ENCODE results near the gene PGM1.

Gene PGM1

DNA sequence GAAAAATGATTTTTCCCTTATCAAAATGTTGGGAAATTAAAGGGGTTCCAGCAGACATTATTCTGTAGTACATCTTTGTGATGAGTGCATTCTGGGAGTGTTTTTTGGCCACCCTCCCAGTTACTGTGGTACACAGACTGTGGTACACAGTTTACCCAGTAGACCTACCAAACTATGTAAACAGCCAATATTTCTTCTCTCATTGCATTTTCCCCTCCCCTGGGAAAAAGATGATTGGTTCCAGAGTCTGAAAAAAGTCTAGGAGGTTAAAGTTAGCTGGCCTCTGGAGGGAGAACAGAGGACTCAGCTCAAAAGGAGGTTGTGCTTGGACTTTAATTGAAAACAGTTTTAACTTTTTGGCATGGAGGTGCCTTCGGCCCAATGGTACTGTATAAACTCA, 42.5 kb downstream of the PGM1 start:
- peak; percentile 62 for DNase-seq

DNA sequence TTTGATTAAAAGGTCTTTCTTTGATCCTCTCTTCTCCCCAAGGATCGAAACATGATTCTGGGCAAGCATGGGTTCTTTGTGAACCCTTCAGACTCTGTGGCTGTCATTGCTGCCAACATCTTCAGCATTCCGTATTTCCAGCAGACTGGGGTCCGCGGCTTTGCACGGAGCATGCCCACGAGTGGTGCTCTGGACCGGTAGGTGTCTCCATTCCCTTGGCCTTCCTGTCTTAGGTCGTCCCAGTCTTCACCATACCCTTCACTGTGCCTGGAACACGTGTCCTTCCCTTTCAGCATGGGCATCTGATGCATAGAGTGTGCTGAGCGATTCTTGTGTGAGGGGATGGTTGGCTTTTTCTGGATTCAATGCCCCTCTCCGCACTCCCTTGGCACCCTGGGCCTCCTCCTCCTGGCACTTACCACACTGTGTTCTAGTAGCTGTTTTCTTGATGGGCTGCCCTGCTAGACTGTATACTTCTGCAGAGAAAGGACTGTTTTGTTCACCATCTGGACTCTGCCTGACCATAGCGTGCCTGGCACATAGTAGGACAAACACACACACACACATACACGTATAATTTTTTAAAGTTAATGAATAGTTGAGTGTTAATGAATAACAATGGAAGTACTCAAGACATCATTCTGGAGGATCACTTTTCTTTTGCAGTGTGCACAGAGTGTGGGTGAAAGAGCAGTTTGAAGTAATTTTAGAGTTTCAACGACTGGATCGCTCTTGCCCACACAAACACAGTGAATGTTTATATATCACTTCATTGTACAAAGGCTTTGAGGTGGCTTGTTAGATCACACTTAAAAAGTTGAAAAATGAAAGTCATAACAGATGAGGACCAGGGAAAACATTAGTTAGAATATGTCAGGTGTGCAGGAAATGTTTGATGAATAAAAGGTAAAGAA, 43.2 kb downstream of the PGM1 start:
- no peak for DNase-seq

DNA sequence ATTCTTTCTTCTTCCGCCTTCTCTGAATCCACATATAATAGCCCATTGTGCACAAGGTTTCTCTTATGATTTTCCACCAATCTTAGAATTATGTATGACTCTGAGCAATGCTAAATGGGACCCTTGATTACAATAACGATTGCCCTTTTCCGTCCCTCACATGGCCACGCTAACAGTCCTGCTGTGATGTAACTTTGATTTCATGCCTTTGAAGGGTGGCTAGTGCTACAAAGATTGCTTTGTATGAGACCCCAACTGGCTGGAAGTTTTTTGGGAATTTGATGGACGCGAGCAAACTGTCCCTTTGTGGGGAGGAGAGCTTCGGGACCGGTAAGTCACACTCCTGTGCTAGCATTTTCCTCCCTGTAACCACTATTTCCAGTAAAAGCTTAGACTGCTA, 45.3 kb downstream of the PGM1 start:
- DNase-seq = no peak

DNA sequence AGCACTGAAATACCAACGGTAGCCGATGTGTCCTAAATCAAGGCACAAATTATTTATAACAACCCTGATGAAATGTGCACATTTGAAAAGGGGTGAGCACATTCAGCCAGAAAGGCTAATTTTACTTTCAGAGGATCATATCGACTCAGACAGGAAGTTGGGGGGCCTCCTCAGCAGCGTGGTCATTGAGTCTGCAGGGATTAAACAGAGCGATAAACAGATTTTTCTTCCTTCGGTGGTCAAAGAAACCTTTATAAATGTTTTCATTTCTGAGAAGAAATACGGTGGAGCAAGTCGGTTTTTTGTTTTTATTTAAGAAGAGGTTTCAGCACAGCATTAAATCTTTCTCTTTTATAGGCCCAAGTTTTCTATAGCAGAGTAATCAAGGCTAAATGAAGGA, 45.7 kb downstream of the PGM1 start:
- DNase-seq = no peak

DNA sequence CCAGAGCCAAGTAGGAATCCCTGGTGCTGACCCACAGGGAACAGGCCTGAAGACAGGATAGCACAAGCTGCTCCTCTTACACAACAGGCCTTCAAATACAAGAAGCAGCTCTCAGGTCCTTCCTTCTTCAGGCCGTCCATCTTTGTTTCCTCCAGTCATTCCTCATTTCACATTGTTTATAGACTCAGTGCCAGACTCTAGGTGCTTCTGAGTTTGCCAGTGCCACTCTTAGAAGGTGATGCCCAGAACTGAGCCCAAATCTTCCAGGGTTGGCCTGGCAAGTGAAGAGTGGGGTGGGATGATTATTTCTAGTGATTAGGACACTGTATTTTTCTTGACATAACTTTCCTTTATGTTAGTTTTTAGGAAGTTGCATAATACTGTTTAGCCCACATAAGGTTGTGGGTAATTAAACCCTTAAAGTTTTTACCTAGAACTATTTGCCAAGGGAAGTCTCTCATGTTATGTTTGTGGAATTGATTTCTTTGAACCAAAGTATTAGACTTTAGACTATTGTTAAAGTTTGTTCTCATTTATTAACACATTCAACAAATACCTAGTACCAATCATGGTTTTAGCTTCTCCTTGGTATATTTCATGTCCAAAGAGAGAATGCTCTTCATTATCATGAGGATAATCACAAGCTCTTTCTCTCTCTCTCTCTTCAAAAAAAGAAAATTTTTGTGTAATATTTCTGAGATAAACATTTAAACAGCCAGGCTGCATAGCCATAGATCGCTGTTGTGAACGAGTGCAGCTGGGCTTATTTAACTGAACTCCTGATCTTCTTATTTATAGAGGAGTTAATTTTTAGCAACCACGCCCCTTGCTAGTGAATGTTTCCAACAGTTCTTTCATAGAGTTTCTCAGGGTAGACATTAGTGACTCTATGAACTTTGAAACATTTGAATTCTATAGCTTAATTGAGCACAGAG, 47.7 kb downstream of the PGM1 start:
- no peak for DNase-seq

DNA sequence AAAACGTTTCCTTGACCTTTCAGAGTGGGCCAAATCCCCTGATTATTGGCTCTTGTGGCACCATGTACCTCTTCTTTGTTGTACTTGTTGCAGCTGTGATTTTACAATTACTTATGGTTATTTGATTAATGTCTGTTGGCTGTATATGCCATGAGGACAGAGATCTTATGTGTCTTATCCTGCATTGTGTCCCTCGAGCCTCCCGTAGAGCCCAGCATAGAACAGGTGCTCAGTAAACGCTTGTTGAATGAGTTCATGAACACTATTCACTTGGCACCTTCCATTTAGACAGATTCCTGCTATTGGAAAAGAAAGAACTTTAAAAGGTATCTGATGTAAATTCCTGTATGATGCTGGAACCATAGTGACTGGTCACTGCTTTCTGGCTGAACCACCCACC, 48.4 kb downstream of the PGM1 start:
- no peak for DNase-seq

DNA sequence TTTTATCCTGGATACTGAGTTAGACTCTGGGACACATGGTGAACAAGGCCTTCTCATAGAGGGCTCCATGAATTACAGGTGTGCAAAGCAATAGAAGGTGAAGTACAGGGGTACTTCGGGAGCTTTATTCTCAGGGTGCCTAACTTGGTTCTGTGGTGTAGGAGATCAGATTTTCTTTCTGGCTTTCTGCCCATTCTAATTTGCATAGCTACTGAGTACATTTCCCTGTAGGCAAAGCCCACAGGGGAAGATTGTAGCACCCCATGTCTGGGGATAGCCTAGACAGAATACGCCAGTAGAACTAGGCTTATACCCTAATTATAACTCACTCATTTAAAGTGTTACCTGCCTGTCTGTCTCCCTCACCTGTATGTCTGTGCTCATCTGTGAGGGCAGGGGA, 49.7 kb downstream of the PGM1 start:
- no peak for DNase-seq

DNA sequence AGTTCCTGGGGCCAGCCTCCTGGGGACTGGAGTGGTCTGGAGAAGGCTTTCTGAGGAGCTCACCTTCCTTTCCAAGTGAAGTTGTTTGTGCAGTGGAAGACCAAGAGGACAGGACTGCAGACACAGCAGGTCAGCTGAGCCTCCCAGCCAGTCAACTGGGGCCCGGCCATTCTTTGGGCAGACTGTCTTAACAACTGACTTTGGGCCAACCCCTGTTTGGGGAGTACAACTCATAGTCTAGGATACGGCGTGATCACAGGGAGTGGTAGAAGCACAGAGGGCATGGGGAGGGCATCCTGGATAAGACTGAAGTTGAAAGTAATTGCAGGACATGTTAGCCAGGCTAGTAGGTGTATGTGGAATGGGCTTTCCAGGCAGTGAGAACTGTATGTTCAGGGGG, 50.3 kb downstream of the PGM1 start:
- DNase-seq = no peak

DNA sequence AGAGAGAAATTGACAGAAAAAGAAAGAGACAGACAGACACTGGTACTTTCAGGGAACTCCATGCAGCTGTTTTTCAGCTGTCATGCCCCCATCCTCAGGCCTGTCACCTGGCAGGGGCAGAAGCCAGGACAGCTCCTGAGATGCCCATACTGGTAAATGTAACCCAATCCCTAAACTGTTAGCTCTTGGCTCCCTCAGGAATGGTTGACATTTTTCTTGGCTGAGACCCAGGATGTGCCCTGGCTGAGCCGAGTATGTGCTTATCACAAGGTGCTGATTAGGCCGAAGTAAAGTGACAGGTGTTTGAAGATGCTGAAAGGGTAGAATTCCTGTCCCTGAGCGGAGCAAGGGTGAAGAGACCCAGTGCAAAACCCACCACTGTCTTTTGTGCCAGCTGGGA, 50.7 kb downstream of the PGM1 start:
- no peak for DNase-seq

DNA sequence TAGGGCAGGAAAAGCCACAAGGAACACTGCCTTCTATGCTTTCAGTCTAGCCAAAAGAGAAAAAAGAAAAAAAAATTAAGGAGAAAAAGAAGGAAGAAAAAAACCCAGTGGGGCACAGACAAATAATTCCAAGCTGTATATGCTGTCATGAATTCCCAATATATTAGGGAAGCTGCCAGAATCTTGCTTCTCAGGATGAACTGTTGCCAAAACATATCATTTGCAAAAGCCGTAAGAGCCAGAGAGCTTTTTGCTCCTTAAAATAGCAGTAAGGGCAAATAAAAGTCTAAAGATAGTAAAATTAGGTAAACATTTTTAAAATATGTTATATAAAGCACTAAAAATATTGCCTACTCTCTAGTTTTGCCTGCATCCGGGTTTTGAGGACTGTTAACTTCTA, 52.1 kb downstream of the PGM1 start:
- DNase-seq = peak; percentile 37

DNA sequence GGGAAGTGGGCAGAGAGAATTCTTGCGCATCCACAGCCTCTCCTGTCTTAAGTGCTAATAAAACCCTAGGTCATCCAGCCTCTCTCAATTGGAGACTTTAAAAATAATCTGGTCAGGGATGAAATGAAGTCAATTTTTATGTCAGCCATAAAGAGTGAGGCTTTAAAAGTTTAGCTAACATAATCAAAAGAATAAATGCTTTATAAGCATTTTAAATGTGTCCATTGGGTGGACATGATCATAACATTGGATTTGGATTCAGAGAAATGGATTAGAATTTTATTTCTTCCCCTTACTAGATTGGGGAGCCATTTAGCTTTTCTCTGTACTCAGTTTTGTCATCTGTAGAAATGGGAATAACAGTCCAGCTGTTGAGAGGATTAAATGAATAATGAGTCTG, 55.5 kb downstream of the PGM1 start:
- no peak for DNase-seq

DNA sequence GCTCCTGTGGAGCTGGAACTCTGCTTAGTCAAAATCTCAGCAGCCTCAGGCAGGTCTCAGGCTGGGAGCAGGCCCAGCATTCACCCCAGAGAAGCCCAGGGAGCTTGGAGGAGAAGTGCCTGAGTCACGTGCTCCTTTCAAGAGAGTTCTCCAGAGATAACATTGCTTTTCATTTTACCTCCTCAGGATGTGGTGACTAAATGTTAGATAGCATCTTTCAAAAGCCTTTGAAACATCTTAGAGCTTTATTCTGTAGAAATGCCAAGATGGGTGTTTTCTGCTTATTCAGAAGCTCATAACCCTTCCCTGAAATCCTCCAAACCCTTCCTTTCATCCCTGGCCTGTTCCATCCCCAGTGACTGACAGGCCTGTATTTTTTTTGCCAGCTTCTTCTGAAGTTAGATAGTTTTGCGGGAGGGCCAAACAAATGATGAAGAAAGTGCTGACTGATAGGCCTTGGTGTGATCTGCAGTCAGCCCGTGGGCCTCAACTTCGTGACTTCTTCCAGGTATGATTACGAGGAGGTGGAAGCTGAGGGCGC, 58.0 kb downstream of the PGM1 start:
- DNase-seq = peak; percentile 48

DNA sequence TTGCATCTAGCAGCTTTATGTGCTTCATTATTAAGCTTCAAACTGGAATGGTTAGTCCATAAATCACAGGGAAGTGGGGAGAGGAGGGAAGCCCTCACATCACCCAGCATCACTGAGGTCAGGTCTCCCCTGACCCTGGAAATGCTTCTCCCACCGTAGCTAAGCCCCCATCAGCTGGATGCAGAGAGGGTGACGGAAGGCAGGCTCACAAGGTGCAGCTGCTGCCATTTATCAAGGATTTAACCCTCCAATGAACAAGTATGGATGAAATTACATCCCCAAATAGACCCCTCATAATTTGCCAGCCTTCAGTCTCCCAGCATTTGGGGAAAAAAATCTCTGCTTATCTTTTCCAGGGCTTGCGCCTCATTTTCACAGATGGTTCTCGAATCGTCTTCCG, 60.8 kb downstream of the PGM1 start:
- no peak for DNase-seq

DNA sequence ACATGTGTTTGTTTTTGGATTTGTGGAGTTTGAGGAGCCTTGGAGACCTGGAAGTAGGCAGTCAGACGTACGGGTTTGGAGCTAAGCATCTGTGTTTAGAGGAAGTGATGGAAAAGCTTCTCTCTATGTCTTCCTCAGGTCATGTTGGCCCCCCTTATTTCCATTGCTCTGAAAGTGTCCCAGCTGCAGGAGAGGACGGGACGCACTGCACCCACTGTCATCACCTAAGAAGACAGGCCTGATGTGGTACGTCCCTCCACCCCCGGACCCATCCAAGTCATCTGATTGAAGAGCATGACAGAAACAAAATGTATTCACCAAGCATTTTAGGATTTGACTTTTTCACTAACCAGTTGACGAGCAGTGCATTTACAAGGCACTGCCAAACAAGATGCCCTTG, 66.2 kb downstream of the PGM1 start:
- no peak for DNase-seq

DNA sequence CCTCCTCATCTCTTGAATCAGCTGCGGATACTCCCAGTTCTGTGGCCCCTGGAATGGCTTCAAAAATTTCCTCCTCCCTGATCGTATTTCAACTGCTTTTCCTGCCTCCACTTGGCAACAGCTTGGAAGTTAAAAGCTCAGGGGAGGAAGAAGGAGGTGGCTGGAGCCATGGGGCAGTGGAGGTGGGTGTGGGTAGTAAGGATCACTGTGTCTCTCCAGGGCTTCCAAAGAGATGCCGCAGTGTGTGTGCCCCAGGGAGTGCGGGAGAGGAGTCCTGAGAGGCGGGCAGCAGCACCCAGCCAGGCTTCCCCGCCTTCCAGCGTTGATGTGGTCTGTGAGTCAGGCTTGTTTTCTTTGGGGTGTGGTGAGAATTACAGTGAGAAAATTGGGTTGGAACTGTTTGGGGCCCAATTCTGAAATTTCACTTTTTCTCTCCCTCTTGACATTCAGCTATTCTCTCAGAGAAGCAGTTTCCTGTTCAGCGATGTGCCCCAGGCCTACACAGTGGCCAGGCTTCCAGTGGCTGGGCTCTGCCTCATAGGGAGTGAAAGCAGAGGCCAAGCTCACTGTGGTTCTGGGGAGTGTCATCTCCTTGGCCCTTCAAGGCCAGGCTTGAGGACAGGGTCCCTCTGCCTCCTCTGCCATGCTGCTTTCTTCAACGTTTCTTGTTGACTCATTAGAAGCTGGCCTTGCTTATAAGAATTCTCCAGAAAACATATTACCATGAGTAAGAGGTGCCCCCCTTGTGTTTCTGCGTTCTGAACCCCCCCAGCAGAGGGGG, 69.0 kb downstream of the PGM1 start:
- peak; percentile 75 for DNase-seq

DNA sequence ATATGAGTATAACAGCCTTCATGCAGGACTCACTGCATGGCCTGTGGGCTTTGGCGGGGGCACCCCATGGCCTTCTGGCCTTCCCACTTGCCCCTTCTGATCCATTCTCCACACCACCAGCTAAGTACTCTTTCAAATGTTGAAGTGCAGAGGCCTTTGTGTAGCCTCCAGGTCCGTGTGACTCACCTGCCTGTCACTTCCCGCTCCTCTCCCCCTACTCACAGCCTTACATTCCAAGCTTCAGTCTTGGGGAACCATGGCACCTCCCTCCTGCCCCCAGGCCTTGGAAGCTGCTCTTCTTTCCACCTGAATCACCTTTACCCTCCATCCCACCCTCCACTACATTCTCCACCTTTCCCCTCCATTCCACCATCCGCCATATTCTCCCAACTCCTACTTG, 69.6 kb downstream of the PGM1 start:
- DNase-seq = peak; percentile 68

DNA sequence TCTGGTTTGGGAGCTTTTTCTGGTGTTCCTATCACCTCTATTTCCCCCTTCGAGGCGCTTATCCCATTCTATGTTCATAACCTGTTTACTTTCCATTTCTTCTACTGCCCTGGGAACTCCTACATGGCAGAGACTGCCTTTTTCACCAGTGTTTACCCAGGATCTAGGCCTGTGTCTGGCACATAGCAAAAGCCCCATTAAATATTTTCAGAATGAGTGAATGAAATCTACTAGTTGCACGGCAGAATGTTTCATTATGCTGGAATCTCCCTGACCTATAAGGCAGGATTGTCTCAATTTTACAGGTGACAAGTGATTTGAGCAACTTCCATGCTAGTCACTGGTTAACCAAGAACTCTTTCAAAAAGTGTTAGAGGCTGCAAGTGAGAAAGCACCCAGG, 70.1 kb downstream of the PGM1 start:
- peak; percentile 52 for DNase-seq

DNA sequence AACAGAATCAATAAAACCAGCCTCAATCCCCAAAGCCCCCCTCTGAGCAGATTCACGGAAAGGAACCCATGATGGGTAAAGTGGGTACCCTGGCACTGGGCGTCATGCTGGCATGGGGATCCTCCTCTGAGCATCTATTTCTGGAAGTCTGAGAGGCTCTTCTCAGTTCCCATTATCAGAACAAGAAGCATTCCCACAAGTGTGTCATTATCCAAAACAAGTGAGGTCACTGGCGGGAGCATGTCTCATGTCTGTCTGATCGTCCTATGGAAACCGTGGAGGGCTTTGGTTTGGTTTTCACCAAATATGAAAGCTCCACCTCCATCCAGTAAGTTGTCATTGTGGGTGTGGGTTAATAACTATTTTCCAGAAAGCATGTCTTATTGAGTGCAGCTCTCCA, 70.7 kb downstream of the PGM1 start:
- DNase-seq = peak; percentile 30

DNA sequence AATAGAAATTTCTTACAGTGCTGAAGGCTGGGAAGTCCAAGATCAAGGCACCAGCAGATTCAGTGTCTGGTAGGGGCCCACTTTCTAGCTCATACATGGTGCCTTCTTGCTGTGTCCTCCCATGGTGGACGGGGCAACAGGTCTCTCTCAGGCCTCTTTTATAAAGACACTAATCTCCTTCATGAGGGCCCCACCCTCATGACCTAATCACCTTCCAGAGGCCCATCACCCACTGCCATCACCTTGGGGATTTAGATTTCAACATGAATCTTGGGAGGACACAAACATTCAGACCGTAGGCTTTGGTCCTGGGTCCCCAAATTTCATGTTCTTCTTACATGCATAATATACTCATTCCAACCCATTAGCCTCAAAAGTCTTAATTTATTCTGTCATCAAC, 71.5 kb downstream of the PGM1 start:
- no peak for DNase-seq

DNA sequence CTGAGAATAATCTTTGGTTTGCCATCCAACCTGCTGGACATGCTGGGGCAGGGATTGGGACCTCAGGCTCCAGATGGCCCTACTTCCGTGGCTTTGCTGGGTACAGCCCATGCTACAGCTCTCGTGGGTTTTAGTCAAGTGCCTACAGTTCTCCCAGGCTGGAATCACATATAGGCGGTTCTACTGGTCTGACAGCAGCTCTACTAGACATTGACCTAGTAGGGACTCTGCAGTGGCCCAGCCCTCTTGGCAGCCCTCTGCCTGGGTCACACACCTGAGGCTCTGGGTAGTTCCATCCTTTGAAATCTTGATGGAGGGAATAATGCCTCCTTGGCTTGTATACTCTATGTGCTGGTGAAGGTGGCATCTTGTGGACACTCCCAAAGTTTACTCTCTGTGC, 72.2 kb downstream of the PGM1 start:
- DNase-seq = no peak

DNA sequence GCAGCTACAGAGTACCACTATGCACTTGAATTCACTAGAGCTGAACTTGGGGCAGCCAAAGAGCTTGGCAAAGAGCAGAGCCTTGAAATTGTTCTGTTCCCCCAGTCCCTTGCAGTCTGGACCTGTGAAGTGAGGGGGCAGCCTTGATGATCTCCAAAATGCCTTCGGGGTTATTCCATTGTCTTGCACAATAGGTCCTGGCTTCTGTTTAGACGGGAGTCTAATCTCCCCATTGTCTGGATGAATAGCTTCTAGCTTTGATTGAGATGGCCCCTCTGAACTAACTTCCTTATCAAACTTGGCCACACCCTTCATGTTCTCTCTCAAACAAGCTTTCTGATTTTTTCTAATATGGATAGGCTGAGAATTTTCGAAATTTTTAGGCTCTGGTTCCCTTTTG, 72.6 kb downstream of the PGM1 start:
- DNase-seq = no peak

DNA sequence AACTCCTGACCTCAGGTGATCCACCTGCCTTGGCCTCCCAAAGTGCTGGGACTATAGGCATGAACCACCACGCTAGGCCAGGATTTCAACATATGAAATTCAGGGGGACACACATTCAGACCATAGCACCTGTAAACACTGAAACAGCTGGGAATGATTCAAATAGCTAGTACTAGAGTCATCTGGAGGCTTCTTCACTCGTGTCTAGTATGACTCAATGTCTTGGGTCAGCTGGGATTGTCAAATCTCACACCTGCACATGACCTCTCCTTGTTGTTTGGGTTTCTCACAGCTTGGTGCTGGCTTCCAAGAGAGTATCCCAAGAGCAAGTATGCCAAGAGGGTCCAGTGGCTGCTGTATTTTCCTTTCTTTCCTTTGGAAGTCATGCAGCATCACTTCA, 75.1 kb downstream of the PGM1 start:
- DNase-seq = no peak
